HG03039 (cell line): ENCODE measurements around the gene CUL2.
"Not testable (repeated sequence)": the region's sequence is repeated elsewhere in the genome, so short reads cannot be mapped to it uniquely, and the experiment has no call there.

Experiments used
- ATAC-seq: cut with Tn5 transposase; IDR thresholded peaks from one replicate; pipeline ENCODE4 v1.9.1; 2021; ENCODE audit warnings: mild to moderate bottlenecking, moderate library complexity; ENCODE audit not compliant: unreplicated experiment

CUL2 gene

GRCh38 chr10:34981844-34982243, 108.3 kb downstream of the CUL2 start:
- ATAC-seq = no peak

DNA sequence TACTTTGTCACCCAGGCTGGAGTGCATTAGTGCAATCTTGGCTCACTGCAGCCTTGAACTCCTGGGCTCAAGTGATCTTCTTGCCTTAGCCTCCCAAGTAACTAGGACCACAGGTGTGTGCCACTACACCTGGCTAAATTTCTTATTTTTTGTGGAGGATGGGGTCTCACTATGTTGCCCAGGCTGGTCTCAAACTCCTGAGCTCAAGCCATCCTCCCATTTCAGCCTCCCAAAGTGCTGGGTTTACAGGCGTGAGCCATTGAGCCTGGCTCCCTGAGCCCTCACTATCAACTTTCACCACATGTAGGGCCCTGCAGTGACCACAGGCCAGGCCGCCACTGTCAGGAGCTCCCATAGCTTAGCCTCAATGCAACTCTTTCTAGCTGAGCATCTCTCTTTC, 110.2 kb downstream of the CUL2 start:
- ATAC-seq = no peak

- no peak for ATAC-seq
Observed at GRCh38 chr10:34978080-34978479, 112.1 kb downstream of the CUL2 start.

DNA sequence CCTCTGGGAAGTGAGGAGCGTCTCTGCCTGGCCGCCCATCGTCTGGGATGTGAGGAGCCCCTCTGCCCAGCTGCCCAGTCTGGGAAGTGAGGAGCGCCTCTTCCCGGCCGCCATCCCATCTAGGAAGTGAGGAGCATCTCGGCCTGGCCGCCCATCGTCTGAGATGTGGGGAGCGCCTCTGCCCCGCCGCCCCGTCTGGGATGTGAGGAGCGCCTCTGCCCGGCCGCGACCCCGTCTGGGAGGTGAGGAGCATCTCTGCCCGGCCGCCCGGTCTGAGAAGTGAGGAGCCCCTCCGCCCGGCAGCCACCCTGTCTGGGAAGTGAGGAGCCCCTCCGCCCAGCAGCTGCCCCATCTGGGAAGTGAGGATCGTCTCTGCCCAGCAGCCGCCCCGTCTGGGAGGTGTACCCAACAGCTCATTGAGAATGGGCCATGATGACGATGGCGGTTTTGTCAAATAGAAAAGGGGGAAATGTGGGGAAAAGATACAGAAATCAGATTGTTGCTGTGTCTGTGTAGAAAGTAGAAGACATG, 113.7 kb downstream of the CUL2 start:
- ATAC-seq = not testable (repeated sequence)

DNA sequence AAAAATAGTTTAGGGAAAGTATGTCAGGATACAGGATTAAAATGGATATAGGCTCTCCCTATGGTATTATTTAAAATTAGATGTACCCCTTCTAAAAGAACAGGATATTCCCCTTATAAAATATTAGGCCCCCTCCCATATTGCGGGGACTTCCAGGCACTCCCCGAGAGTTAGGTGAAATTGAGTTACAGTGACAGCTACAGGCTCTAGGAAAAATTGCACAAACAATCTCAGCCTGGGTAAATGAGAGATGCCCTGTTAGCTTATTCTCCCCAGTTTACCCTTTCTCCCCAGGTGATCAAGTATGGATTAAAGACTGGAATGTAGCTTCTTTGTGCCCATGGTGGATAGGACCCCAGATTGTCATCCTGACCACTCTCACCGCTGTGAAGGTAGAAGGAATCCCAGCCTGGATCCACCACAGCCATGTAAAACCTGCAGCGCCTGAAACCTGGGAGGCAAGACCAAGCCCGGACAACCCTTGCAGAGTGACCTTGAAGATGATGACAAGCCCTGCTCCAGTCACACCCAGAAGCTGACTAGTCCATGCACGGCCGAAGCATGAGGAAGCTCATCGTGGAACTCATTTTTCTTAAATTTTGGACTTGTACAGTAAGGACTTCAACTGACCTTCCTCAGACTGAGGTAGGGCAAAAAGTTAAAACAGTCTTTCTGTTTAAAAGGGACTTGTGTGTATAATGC, 115.6 kb downstream of the CUL2 start:
- ATAC-seq = not testable (repeated sequence)

DNA sequence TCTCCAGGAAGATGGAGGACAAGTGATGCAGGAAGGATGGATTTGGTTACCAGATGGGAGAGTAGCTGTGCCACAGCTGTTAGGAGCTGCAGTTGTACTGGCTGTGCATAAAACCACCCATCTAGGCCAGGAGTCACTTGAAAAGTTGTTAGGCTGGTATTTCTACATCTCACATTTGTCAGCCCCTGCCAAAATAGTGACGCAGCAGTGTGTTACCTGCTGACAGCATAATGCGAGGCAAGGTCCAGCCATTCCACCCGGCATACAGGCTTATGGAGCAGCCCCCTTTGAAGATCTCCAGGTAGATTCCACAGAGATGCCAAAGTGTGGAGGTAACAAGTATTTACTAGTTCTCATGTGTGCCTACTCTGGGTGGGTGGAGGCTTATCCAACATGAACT, 116.4 kb downstream of the CUL2 start:
- ATAC-seq = not testable (repeated sequence)

DNA sequence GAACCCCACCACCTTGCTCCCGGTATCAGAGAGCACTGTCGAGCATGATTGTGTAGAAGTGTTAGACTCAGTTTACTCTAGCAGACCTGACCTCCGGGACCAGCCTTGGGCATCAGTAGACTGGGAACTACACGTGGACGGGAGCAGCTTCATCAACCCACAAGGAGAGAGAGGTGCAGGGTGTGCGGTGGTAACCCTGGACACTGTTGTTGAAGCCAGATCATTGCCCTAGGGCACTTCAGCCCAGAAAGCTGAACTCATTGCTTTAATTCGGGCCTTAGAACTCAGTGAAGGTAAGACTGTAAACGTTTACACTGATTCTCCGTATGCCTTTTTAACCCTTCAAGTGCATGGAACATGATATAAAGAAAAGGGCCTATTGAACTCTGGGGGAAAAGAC, 117.0 kb downstream of the CUL2 start:
- not testable (repeated sequence) for ATAC-seq

GRCh38 chr10:34972591-34972990, 117.5 kb downstream of the CUL2 start:
- not testable (repeated sequence) for ATAC-seq

GRCh38 chr10:34971606-34972334, 118.4 kb downstream of the CUL2 start:
- not testable (repeated sequence) for ATAC-seq

DNA sequence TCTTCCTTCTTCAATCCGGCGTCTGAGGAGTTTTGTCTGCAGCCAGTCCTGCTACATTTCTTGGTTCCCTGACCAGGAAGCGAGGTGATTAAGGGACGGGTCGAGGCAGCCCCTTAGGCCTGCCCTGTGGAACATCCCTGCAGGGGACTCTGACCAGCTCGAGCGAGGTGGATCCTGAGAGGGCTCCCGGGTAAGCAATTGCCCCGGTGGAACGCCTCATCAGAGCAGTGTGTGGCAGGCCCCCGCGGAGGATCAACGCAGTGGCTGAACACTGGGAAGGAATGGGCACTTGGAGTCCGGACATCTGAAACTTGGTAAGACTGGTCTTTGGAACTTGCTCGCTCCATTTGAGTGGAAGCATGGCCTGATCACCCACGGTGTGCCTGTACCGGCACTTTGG, 121.0 kb downstream of the CUL2 start:
- no peak for ATAC-seq

GRCh38 chr10:34967335-34967880, 122.7 kb downstream of the CUL2 start:
- ATAC-seq = no peak

DNA sequence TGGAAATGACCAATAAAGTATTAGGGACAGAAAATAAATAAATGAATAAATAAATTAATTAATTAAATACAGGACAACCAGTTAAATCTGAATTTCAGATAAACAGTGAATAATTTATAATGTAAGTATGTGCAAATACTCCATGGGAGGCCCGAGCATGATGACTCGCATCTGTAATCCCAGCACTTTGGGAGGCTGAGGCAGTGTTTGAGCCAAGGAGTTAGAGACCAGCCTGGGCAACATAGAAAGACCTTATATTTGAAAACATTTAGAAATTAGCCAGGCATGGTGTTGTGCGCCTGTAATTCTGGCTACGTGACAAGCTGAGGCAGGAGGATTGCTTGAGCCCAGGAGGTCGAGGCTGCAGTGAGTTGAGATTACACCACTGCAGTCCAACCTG, 123.7 kb downstream of the CUL2 start:
- no peak for ATAC-seq

- no peak for ATAC-seq
Observed at GRCh38 chr10:34966040-34966439, 124.1 kb downstream of the CUL2 start.

- ATAC-seq = no peak
Observed at GRCh38 chr10:34964166-34964800, 125.9 kb downstream of the CUL2 start.

DNA sequence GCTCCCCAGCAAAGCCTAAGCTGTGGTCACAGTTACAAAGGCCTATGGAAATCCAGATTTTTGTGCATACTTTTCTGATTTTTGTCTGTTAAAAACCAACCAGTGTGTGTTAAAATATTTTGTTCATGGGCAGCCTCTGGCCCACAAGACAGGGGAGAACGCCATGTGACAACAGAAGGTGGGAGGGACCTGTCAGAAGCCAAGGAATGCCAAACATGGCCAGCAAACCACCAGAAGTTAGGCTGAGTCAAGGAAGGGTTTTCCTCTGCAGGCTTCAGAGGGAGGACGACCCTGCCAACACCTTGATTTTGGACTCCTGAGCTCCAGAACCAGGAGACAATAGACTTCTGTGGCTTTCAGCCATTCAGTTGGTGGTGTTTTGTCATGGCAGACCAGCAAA, 127.3 kb downstream of the CUL2 start:
- no peak for ATAC-seq

- no peak for ATAC-seq
Observed at GRCh38 chr10:34960983-34961382, 129.2 kb downstream of the CUL2 start.

GRCh38 chr10:34959786-34960185, 130.4 kb downstream of the CUL2 start:
- no peak for ATAC-seq

- ATAC-seq = no peak
Observed at GRCh38 chr10:34959321-34959720, 130.8 kb downstream of the CUL2 start.
